Left ventricle myocardium inferior (tissue), 1 donor: ENCODE results near the gene IGDCC3. TPM values are rescaled to one million over a fixed set of nuclear protein-coding genes. Genes with fewer than 3 reads are reported as not detected.

Experiments
- DNase-seq: peaks from one replicate; pipeline ENCODE4 v3.0.0-alpha.2; 2020
- H3K27ac ChIP-seq: fragments of 200-600 bp; replicated peaks from 2 replicates; pipeline ENCODE4 v1.8.0; 2021
- H3K27me3 ChIP-seq: fragments of 200-600 bp; 2 replicates; pipeline ENCODE4 v1.8.0; 2021; ENCODE audit warnings: low read depth
- H3K36me3 ChIP-seq: fragments of 200-600 bp; 2 replicates; pipeline ENCODE4 v1.8.0; 2021
- H3K4me1 ChIP-seq: fragments of 200-600 bp; 2 replicates; pipeline ENCODE4 v1.8.0; 2021
- H3K4me3 ChIP-seq: fragments of 200-600 bp; 2 replicates; pipeline ENCODE4 v1.8.0; 2021; ENCODE audit warnings: mild to moderate bottlenecking, moderate library complexity
- H3K9me3 ChIP-seq: fragments of 200-600 bp; replicated peaks from 2 replicates; pipeline ENCODE4 v1.8.0; 2021
- intact Hi-C: fragments of 100-400 bp; cut with micrococcal nuclease; formaldehyde crosslinking; loops from one replicate; pipeline ENCODE4 v1.11.0; 2022
- total RNA-seq: library from RNA; stranded (reverse); fragmentation: NEBNext Ultra II Directional; extraction: Animal tissue kit (Norgen Biotek cat#: 25700); gene quantifications from one replicate; pipeline ENCODE4 v1.2.1, GENCODE V29; 2021
- TF ChIP-seq, protein P1 (sequence below): fragments of 200-600 bp; IDR thresholded peaks from 2 replicates; pipeline ENCODE4 v1.8.0; 2021; ENCODE audit warnings: antibody characterized with exemption, mild to moderate bottlenecking, borderline replicate concordance
- donor health status: DM: no; HTN: yes; CAD: no; lungs with severe emphysema.

IGDCC3 gene
- total RNA-seq, 1 donor from 2014 or later: 0.16 TPM

DNA sequence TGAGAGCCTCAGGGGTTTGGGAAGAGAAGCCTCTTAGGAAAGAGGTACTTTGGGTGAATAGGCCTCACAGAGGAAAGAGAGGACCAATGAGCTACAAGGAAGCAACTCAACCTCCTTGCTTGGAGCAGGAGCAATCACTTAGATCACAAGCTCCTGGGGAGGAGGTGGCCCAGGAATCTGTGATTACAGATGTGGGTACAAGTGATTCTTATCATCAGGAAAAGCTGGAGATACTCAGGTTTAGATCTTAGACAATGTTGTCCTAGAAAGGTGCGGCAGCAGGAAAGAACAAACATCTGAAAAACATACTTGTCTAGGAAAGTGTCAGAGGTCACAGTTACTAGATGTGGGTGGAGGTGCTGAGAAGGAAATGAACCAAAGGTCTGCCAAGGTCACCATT is 99.3 kb downstream of the IGDCC3 start:
- Histone ChIP-seq H3K4me1 (peaks cover 17% of the 10 kb centered on the region), H3K27ac (no peak overlapping the region), H3K4me3 (no peak overlapping the region), H3K27me3 (no peaks in the 10 kb centered on the region), H3K9me3 (no peaks in the 10 kb centered on the region), H3K36me3 (no peaks in the 10 kb centered on the region)
- no peak for DNase-seq
- TF ChIP-seq, protein P1, sequence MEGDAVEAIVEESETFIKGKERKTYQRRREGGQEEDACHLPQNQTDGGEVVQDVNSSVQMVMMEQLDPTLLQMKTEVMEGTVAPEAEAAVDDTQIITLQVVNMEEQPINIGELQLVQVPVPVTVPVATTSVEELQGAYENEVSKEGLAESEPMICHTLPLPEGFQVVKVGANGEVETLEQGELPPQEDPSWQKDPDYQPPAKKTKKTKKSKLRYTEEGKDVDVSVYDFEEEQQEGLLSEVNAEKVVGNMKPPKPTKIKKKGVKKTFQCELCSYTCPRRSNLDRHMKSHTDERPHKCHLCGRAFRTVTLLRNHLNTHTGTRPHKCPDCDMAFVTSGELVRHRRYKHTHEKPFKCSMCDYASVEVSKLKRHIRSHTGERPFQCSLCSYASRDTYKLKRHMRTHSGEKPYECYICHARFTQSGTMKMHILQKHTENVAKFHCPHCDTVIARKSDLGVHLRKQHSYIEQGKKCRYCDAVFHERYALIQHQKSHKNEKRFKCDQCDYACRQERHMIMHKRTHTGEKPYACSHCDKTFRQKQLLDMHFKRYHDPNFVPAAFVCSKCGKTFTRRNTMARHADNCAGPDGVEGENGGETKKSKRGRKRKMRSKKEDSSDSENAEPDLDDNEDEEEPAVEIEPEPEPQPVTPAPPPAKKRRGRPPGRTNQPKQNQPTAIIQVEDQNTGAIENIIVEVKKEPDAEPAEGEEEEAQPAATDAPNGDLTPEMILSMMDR: no peak
- intact Hi-C loops: no loop called here

Other genes with a start within 250 kb of the IGDCC3 start
- gene PDCD7, start 244.2 kb downstream of the IGDCC3 start, total RNA-seq: 14.5 TPM
- 52.5 TPM for gene CLPX, start 192.7 kb downstream of the IGDCC3 start, total RNA-seq
- 7.3 TPM for gene CILP, start 166.5 kb downstream of the IGDCC3 start, total RNA-seq
- 4.6 TPM for gene PARP16, start 91.1 kb downstream of the IGDCC3 start, total RNA-seq
- gene RNU5A-1, start 82.0 kb downstream of the IGDCC3 start, total RNA-seq: not detected
- gene RNU5B-1, start 73.3 kb downstream of the IGDCC3 start, total RNA-seq: 40.3 TPM
- gene IGDCC4, start 44.9 kb upstream of the IGDCC3 start, total RNA-seq: 0.96 TPM
- gene DPP8, start 139.7 kb upstream of the IGDCC3 start, total RNA-seq: 39.9 TPM
- 8.9 TPM for gene HACD3, start 152.5 kb upstream of the IGDCC3 start, total RNA-seq
- gene INTS14, start 233.1 kb upstream of the IGDCC3 start, total RNA-seq: 12.2 TPM
- 2.3 TPM for gene SLC24A1, start 243.9 kb upstream of the IGDCC3 start, total RNA-seq